Stimulated activated CD4-positive, alpha-beta T cell treated with anti-CD3 and anti-CD28 coated beads, Interleukin-15, amount 100 ng/mL, for 24 hours (primary cell): ENCODE data around the gene C4orf33.

Source experiments
- DNase-seq: peaks from one replicate; pipeline ENCODE4 v3.0.0-alpha.2; 2020

Gene C4orf33

GRCh38 chr4:129131343-129131742 is 35.4 kb downstream of the C4orf33 start:
- DNase-seq = no peak

DNA sequence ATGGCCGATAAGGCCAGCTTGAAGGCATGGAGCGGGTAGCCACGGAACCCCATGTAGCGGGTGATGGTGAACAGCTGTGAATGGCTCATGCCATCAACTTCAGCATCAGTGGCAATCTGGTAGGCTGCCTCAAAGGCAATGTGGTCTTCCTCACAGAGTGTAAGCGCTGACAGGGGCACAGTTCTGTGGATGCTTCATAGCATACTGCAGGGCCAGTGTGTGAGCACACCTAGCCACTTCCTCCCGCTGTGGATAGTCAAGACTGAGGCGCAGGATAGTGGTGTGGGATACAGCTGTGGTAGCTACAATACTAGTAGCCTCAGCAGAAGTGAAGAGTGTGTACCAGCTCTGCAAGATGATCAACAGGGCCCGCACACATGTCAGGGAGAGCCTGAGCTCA is 40.5 kb downstream of the C4orf33 start:
- DNase-seq = no peak

DNA sequence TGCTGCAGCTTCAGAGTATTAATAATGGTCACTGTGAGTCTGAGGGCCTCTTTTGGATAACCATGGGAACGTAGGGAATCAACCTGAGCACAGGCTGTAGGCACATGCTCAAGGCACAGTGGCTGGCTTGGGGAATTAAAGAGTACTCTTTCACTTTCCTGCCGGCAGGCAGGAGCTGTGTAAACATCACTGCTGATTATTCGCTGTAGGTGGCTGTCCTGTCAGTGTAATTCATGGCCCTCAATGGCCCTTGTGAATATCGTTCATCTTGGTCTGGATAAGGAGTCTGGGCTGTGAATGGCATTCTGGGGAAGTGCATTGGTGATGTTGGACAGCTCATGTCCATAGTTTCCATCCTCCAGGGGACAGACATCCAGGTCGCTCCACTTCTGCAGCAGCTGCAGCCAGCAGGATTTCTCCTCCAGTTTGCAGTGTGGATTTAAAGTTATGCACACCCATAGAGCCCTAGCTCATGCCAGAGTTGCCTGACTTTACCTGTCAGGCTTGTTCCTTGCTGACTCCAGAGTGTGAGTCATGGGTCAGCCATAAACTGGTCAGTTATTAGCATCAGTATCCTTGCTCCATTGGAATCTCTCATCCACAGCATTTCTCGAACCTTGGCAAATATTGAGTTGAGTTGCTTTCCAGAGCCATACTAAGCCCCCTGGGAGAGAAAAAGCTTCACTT is 43.0 kb downstream of the C4orf33 start:
- no peak for DNase-seq

DNA sequence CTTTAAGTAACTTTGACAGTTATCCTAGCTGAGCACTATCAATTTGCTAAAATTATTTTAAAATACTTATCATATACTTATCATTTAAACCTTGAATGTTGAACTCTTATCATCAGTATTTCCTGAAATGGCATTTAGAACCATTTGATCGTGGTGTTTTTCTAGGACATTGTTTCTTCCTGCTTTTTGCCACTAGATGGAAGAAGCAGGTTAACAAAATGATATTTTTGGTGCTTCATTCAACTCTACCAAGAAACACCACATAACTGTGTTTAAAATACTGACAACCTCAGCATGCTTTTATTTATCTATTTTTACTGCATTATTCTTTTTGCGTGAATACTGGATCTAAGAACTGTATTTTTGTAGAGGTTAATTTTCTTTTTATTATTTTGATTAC is 44.6 kb downstream of the C4orf33 start:
- no peak for DNase-seq

DNA sequence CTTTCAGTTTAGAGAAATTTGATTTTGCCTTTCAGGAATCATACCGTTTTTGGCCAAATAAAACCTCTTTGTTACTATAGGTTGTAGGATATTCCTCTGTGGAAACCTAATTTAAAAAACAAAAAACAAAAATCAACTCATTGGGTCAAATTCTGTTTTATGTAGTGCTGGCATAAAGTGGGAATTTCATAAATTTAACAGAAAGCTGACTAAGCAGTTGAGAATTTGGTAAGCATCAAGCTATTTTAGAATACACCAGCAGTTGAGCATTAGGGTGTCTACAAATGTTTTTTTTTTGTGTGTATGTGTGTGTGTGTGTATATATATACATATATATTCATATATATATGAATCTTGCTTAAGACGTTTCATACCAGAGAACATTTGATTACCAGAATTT is 47.4 kb downstream of the C4orf33 start:
- no peak for DNase-seq

GRCh38 chr4:129144755-129145206 is 48.8 kb downstream of the C4orf33 start:
- DNase-seq = no peak

- no peak for DNase-seq
Measured at GRCh38 chr4:129145222-129145730, 49.3 kb downstream of the C4orf33 start.

DNA sequence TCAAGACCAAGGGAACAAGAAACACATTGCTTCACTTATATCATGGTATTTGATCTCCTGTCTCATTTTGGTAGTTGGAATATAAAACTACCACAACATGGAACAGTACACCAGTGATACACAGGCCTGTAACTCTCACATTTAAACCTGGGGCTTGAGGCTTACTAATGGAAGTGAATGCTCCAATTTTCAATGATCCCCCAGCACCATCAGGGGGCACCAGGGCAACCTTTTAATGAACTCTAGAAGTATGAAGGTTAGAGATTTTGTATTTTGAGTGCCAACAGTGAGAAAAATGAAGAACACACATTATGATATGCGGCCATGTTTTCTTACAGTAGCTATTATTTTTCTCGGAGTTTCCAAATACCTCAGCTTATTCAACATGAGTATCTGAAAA is 50.7 kb downstream of the C4orf33 start:
- no peak for DNase-seq

- no peak for DNase-seq
Measured at GRCh38 chr4:129148892-129149291, 52.9 kb downstream of the C4orf33 start.

- no peak for DNase-seq
Measured at GRCh38 chr4:129149906-129150305, 54.0 kb downstream of the C4orf33 start.

- no peak for DNase-seq
Measured at GRCh38 chr4:129152350-129152749, 56.4 kb downstream of the C4orf33 start.

GRCh38 chr4:129153700-129154099 is 57.7 kb downstream of the C4orf33 start:
- no peak for DNase-seq

GRCh38 chr4:129162450-129162849 is 66.5 kb downstream of the C4orf33 start:
- no peak for DNase-seq

DNA sequence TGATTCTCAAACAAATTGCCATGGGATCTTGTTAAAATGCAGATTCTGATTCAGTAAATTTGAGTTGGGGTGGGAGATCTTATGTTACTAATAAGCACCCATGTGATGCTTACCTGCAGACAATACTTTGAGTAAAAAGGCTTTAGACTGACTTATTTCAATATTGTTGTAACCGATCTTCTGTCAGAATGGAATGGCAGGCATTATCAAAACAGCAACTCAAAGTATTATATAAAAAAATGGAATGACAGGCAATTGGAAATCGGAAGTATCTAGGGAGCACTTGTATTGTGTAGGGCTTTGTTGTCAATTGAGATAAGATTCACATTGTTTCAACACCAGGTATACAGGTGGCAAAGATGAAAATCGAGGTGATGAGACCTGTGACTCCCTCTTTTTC is 67.5 kb downstream of the C4orf33 start:
- DNase-seq = no peak

GRCh38 chr4:129164243-129164642 is 68.3 kb downstream of the C4orf33 start:
- no peak for DNase-seq
